Peyer's patch (tissue), 4 donors: Measurements from ENCODE around the gene LRTM2.

Source experiments
- POLR2A ChIP-seq, 2 donors: fragments of 450-650 bp; IDR thresholded peaks; one replicate each; pipeline ENCODE4 v1.5.1; 2017; ENCODE audit warnings: antibody characterized with exemption in 2 of 2, mild to moderate bottlenecking in 2 of 2, moderate library complexity in 2 of 2
- TF ChIP-seq, protein P1 (sequence below), 6 experiments: fragments of 450-650 bp in 4 of 6; fragments of 200-600 bp in 2 of 6; sonication (generic) in 1 of 6; IDR thresholded peaks; one replicate each; pipeline ENCODE4 v1.5.1; 2017 to 2019; ENCODE audit warnings: antibody characterized with exemption in 6 of 6, mild to moderate bottlenecking in 3 of 6, moderate library complexity in 1 of 6

DNA sequence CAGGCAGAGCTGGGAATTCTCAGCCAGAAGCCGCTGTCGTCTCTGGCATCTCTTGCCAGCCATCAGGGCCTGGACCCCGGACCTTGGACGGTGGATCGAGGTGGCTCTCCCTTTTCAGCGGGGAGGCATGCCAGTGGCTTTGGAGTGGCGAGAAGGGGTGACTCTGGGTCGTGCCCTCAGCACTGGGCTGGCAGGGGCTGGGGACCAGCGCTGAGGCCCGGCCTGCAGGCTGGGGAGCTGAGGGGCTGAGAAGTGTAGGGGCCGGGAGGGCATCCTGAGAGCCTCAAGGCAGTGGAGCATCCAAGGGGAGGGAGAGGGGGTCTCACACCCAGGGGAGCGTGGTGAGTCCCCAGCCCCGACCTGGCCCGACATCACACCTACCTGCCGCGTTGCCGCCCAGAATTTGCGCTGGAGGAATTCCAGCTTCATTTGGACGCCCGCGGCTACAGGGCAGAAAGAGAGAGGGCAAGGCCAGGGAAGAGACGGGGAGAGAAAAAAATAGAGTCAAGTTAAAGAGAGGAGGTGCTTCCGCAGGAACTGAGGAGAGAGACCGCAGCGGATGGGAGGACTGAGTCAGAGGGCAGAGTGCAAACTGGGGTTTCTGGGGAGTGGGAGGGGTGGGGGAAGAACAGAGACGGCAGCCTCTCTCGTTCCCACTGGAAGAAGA lies 9.0 kb upstream of the LRTM2 start:
- no peak for TF ChIP-seq POLR2A (IDR thresholded peaks at IDR 0.05)
- TF ChIP-seq, protein P1, sequence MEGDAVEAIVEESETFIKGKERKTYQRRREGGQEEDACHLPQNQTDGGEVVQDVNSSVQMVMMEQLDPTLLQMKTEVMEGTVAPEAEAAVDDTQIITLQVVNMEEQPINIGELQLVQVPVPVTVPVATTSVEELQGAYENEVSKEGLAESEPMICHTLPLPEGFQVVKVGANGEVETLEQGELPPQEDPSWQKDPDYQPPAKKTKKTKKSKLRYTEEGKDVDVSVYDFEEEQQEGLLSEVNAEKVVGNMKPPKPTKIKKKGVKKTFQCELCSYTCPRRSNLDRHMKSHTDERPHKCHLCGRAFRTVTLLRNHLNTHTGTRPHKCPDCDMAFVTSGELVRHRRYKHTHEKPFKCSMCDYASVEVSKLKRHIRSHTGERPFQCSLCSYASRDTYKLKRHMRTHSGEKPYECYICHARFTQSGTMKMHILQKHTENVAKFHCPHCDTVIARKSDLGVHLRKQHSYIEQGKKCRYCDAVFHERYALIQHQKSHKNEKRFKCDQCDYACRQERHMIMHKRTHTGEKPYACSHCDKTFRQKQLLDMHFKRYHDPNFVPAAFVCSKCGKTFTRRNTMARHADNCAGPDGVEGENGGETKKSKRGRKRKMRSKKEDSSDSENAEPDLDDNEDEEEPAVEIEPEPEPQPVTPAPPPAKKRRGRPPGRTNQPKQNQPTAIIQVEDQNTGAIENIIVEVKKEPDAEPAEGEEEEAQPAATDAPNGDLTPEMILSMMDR (IDR thresholded peaks at IDR 0.05), result no peak
